Smooth muscle cell (in vitro differentiated cells): ENCODE results near the gene COLGALT1. TPM values are rescaled to one million over a fixed set of nuclear protein-coding genes. Genes with fewer than 3 reads are reported as not detected.
"Not testable (repeated sequence)": the region's sequence is repeated elsewhere in the genome, so short reads cannot be mapped to it uniquely, and the experiment has no call there.

Experiments
- DNase-seq: peaks from one replicate; lab custom pipeline; 2025; ENCODE audit not compliant: unreplicated experiment; lab: John Stamatoyannopoulos, UW
- H2AFZ ChIP-seq: fragments of 200-600 bp; sonication (generic); 2 replicates; pipeline ENCODE4 v1.6.0; 2016; ENCODE audit warnings: antibody characterized with exemption, low read depth, mild to moderate bottlenecking
- H3F3A ChIP-seq: fragments of 200-600 bp; sonication (generic); 2 replicates; pipeline ENCODE4 v1.6.0; 2017; ENCODE audit warnings: antibody characterized with exemption, low read depth
- H3K27ac ChIP-seq: fragments of 200-600 bp; sonication (generic); 2 replicates; pipeline ENCODE4 v1.5.1; 2016; ENCODE audit warnings: low read depth, mild to moderate bottlenecking
- H3K27me3 ChIP-seq: fragments of 200-600 bp; sonication (generic); 2 replicates; pipeline ENCODE4 v1.6.1; 2016; ENCODE audit warnings: low read depth, mild to moderate bottlenecking
- H3K36me3 ChIP-seq: fragments of 200-600 bp; sonication (generic); 2 replicates; pipeline ENCODE4 v1.5.1; 2016; ENCODE audit warnings: low read depth
- H3K4me1 ChIP-seq: fragments of 200-600 bp; sonication (generic); 2 replicates; pipeline ENCODE4 v1.5.1; 2016; ENCODE audit warnings: low read depth
- H3K4me2 ChIP-seq: fragments of 200-600 bp; sonication (generic); 2 replicates; pipeline ENCODE4 v1.6.0; 2016; ENCODE audit warnings: mild to moderate bottlenecking
- H3K4me3 ChIP-seq: fragments of 200-600 bp; sonication (generic); 2 replicates; pipeline ENCODE4 v1.5.1; 2016; ENCODE audit warnings: mild to moderate bottlenecking
- H3K79me2 ChIP-seq: fragments of 200-600 bp; sonication (generic); 2 replicates; pipeline ENCODE4 v1.6.0; 2016; ENCODE audit warnings: low read depth, mild to moderate bottlenecking
- H3K9ac ChIP-seq: fragments of 200-600 bp; sonication (generic); 2 replicates; pipeline ENCODE4 v1.6.0; 2016; ENCODE audit warnings: low read depth
- H3K9me3 ChIP-seq: fragments of 200-600 bp; sonication (generic); replicated peaks from 2 replicates; pipeline ENCODE4 v1.5.1; 2016; ENCODE audit warnings: low read depth
- H4K20me1 ChIP-seq: fragments of 200-600 bp; sonication (generic); 2 replicates; pipeline ENCODE4 v1.6.0; 2016; ENCODE audit warnings: low read depth
- WGBS: methylation state at CpG from one replicate; pipeline ENCODE4 v1.1.7; 2016; ENCODE audit warnings: low lambda C conversion rate; 5-methylcytosine and 5-hydroxymethylcytosine counted together
- polyA plus RNA-seq: library from polyadenylated mRNA; unstranded; fragments of >200 nt; fragmentation: Nextera tagmentation; extraction: Ambion mirVana; gene quantifications from 2 replicates; pipeline ENCODE4 v1.2.1, GENCODE V29; 2016
- total RNA-seq: library from RNA; depleted of rRNA; stranded (reverse); fragments of >200 nt; gene quantifications from 2 replicates; pipeline ENCODE4 v1.2.3, GENCODE V29; 2014
- TF ChIP-seq, protein P1 (sequence below): fragments of 200-600 bp; sonication (generic); IDR thresholded peaks from 2 replicates; pipeline ENCODE4 v1.5.1; 2017; ENCODE audit warnings: borderline replicate concordance, mild to moderate bottlenecking, antibody characterized with exemption; ENCODE audit not compliant: insufficient read depth, poor library complexity, severe bottlenecking

The COLGALT1 gene
- total and polyA plus RNA-seq, 2 experiments from 2014 or later = 126 to 151 TPM

DNA sequence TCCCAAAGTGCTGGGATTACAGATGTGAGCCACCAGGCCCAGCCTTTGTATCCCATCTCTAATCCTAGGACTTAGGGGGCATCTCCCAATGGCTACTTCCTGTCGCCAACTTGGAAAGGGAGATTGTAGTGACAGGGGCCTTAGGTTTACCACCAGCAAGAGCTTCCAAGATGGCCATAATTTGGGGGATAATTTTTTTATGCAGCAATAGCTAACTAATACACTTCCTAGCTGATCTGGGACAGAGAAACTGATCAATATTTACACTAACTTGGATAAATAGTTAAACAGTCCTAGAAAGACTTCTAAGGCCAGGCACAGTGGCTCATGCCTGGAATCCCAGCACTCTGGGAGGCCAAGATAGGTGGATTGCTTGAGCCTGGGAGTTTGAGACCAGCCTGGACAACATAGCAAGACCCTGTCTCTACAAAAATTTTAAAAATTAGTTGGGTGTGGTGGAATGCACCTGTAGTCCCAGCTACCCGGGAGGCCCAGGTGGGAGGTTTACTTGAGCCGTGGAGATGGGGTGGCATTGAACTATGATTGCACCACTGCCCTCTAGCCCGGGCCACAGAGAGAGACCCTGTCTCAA, 5.3 kb upstream of the COLGALT1 start:
- DNase-seq = no peak
- Histone ChIP-seq H3K9me3 (no peaks in the 10 kb centered on the region), H3K27me3 (no peaks in the 10 kb centered on the region), H3K27ac (no peak overlapping the region), H3K4me1 (no peaks in the 10 kb centered on the region), H2AFZ (no peak overlapping the region), H3K4me3 (no peak overlapping the region), H4K20me1 (no peaks in the 10 kb centered on the region), H3F3A (peaks cover 8% of the 10 kb centered on the region), H3K36me3 (no peaks in the 10 kb centered on the region), H3K79me2 (no peaks in the 10 kb centered on the region), H3K4me2 (no peak overlapping the region), H3K9ac (no peak overlapping the region)
- 91% methylated on average over 4 of the region's 4 CpGs for WGBS
- TF ChIP-seq, protein P1, sequence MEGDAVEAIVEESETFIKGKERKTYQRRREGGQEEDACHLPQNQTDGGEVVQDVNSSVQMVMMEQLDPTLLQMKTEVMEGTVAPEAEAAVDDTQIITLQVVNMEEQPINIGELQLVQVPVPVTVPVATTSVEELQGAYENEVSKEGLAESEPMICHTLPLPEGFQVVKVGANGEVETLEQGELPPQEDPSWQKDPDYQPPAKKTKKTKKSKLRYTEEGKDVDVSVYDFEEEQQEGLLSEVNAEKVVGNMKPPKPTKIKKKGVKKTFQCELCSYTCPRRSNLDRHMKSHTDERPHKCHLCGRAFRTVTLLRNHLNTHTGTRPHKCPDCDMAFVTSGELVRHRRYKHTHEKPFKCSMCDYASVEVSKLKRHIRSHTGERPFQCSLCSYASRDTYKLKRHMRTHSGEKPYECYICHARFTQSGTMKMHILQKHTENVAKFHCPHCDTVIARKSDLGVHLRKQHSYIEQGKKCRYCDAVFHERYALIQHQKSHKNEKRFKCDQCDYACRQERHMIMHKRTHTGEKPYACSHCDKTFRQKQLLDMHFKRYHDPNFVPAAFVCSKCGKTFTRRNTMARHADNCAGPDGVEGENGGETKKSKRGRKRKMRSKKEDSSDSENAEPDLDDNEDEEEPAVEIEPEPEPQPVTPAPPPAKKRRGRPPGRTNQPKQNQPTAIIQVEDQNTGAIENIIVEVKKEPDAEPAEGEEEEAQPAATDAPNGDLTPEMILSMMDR = no peak

DNA sequence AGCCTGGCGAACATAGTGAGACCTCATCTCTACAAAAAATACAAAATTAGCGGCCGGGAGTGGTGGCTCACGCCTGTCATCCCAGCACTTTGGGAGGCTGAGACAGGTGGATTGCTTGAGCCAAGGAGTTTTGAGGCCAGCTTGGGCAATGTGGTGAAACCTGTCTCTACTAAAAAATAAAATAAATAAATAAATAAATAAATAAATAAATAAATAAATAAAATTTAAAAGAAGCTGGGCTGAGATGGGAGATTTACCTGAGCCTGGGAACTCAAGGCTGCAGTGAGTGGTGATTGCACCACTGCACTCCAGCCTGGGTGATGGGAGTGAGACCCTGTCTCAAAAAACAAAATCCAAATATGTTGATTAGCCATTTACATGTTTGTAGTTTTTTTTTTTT, 2.7 kb upstream of the COLGALT1 start:
- H3K4me1 ChIP-seq, H3K27me3 ChIP-seq, H3K27ac ChIP-seq, H2AFZ ChIP-seq, H3K9me3 ChIP-seq, H3K4me3 ChIP-seq, H3K9ac ChIP-seq, H3K4me2 ChIP-seq, H4K20me1 ChIP-seq, H3K36me3 ChIP-seq, DNase-seq: not testable (repeated sequence)
- WGBS = 98% methylated on average over 4 of the region's 4 CpGs
- H3F3A ChIP-seq = peaks cover 20% of the 10 kb centered on the region
- peaks cover 14% of the 10 kb centered on the region for H3K79me2 ChIP-seq

DNA sequence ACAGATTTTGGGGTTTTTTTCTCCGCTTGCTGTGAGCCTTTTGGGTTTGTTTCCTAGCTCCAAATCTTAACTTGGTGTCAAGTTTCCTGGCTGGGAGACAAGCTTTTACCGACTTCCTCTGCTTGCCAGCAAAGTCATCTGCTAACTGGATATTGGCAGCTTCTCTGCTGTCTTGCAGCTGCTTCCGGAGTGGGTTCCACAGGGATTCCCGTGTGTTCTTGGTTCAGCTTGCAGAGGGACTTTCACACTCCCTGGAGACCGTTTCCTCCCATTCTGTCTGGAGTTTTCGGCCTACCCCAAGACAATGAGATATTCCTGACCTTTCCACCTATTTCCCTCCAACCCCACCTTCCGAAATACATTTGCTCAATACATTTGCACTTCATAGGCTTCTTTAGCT, 2.2 kb upstream of the COLGALT1 start:
- H3F3A ChIP-seq = peaks cover 20% of the 10 kb centered on the region
- H3K27ac ChIP-seq = no peak overlapping the region
- peaks cover 6% of the 10 kb centered on the region for H3K4me1 ChIP-seq
- DNase-seq = no peak
- H4K20me1 ChIP-seq = no peaks in the 10 kb centered on the region
- no peaks in the 10 kb centered on the region for H3K36me3 ChIP-seq
- 44% methylated on average over 7 of the region's 7 CpGs for WGBS
- TF ChIP-seq, protein P1 = no peak
- H3K4me3 ChIP-seq = no peak overlapping the region
- peaks cover 14% of the 10 kb centered on the region for H3K79me2 ChIP-seq
- no peaks in the 10 kb centered on the region for H3K27me3 ChIP-seq
- no peak overlapping the region for H3K4me2 ChIP-seq
- H3K9me3 ChIP-seq = no peaks in the 10 kb centered on the region
- H3K9ac ChIP-seq = no peak overlapping the region
- H2AFZ ChIP-seq = peak overlapping the region; percentile 6

DNA sequence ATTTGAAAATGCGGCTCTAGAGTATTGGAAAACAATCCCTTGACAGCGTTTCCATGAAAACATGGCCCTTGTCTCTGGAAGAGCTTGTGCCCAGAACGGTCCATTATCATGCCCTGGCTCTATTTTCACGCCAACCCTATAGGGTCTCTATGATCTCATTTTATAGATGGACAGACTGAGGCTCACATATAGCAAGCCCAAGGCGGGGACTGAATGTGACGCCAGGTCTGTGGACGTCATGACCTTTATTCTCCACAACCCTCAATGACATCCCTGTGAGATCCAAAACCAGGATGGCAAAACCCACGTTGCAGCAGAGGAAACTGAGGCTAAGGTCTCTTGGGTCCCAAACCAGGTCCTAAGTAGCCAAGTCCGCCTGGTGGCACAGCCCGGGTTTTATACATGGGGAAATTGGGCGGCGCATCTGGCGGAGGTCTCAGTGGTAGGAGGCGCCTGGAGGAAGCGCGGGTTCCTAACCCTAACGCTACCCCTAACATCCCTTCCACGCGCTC, 425 bp upstream of the COLGALT1 start:
- Histone ChIP-seq H3K4me3 (peak overlapping the region; percentile 66), H4K20me1 (no peaks in the 10 kb centered on the region), H3F3A (peaks cover 20% of the 10 kb centered on the region), H3K79me2 (peaks cover 14% of the 10 kb centered on the region), H3K9me3 (no peaks in the 10 kb centered on the region), H3K4me1 (peaks cover 6% of the 10 kb centered on the region), H3K4me2 (peak overlapping the region; percentile 85), H3K27me3 (no peaks in the 10 kb centered on the region), H2AFZ (peak overlapping the region; percentile 95), H3K27ac (peak overlapping the region; percentile 56), H3K9ac (no peak overlapping the region), H3K36me3 (no peaks in the 10 kb centered on the region)
- 18% methylated on average over 19 of the region's 19 CpGs for WGBS
- no peak for DNase-seq
- TF ChIP-seq, protein P1 = no peak
